Measurements from ENCODE around the gene CCDC171. TPM values are rescaled to one million over a fixed set of nuclear protein-coding genes. Genes with fewer than 3 reads are reported as not detected.

CCDC171 gene
- total and polyA plus RNA-seq, 8 donors, result 1.5 to 3.7 (median 2.7) TPM

DNA sequence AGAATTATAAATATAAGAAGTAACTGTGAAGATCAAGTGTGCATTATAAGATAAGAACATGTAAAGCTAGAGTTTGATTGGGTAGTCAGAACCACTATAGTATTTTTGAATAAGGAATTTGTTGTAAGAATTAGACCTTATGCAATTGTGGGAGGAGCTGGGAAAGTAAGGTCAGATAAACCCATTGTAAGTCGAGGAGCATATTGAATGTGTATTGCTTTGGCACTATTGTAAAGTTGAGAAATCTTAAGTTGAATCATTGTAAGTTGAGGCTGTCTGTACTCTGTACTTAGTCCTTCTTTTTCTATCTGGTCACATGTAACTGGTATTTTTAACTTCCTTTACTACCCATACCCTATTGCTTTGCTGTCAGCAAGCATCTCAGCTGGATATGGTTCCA, 158.7 kb downstream of the CCDC171 start:
- Histone ChIP-seq H3K9me3 (no peaks in the 10 kb centered on the region), H3K27ac (no peak overlapping the region), H3K36me3 (no peaks in the 10 kb centered on the region), H3K27me3 (no peaks in the 10 kb centered on the region), H3K4me1 (no peaks in the 10 kb centered on the region), H3K4me3 (no peak overlapping the region)
- peak; percentile 47 for FAIRE-seq
- WGBS, 2 donors, result 75 to 76% methylated on average over 1 of the region's 1 CpG
- intact Hi-C loops (cut with DNase I), result no loop called here
- TF ChIP-seq CTCF (IDR thresholded peaks at IDR 0.05), result no peak
- no peak for ATAC-seq
- no peak for DNase-seq

- H3K4me3 ChIP-seq, result no peak overlapping the region
- H3K27ac ChIP-seq, result no peak overlapping the region
- no peaks in the 10 kb centered on the region for H3K36me3 ChIP-seq
- FAIRE-seq (no peak), DNase-seq (no peak), ATAC-seq (no peak)
- 76 to 89% methylated on average over 2 of the region's 2 CpGs for WGBS, 2 donors
- no peaks in the 10 kb centered on the region for H3K9me3 ChIP-seq
- no peak for TF ChIP-seq CTCF (IDR thresholded peaks at IDR 0.05)
- no peaks in the 10 kb centered on the region for H3K27me3 ChIP-seq
- intact Hi-C loops (cut with DNase I), result no loop called here
- H3K4me1 ChIP-seq, result no peaks in the 10 kb centered on the region
Observed at GRCh38 chr9:15711931-15712330, 159.1 kb downstream of the CCDC171 start.

- ATAC-seq (no peak), DNase-seq (no peak), FAIRE-seq (no peak)
- H3K4me1 ChIP-seq, result no peaks in the 10 kb centered on the region
- intact Hi-C loops (cut with DNase I), result no loop called here
- TF ChIP-seq CTCF (IDR thresholded peaks at IDR 0.05), result no peak
- no peaks in the 10 kb centered on the region for H3K27me3 ChIP-seq
- H3K27ac ChIP-seq, result no peak overlapping the region
- whole genome bisulfite sequencing, 2 donors, result 75 to 86% methylated on average over 1 of the region's 1 CpG
- H3K9me3 ChIP-seq, result no peaks in the 10 kb centered on the region
- no peak overlapping the region for H3K4me3 ChIP-seq
- no peaks in the 10 kb centered on the region for H3K36me3 ChIP-seq
Observed at GRCh38 chr9:15714746-15715145, 161.9 kb downstream of the CCDC171 start.

DNA sequence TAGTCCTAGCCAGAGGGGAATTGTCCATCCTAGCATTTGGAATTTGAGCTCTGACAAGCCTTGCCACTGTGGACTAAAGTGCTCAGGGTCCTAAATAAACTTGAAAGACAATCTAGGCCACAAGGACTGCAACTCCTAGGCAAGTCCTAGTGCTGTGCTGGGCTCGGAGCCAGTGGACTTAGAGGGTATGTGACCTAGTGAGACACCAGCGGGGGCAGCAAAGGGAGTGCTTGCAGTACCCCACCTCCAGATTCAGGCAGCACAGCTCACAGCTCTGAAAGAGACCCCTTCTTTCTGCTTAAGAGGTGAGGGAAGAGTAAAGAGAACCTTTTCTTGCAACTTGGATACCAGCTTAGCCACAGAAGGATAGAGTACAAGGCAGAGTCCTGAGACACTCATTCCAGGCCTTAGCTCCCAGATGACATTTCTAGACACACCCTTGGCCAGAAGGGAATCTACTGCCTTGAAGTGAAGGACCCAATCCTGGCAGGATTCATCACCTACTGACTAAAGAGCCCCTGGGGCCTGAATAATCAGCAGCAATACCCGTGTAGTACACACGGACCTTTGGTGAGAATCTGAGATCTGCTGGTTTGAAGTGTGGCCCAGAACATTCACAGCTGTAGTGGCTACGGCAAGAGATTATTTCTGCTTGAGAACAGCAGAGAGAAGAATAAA, 164.6 kb downstream of the CCDC171 start:
- Histone ChIP-seq H3K27me3 (no peaks in the 10 kb centered on the region), H3K36me3 (no peaks in the 10 kb centered on the region), H3K27ac (no peak overlapping the region), H3K4me3 (no peak overlapping the region), H3K9me3 (no peaks in the 10 kb centered on the region), H3K4me1 (no peaks in the 10 kb centered on the region)
- DNase-seq, result no peak
- no peak for FAIRE-seq
- no peak for ATAC-seq
- WGBS, 2 donors, result 94 to 96% methylated on average over 5 of the region's 5 CpGs
- no peak for TF ChIP-seq CTCF (IDR thresholded peaks at IDR 0.05)
- intact Hi-C loops (cut with DNase I), result no loop called here

DNA sequence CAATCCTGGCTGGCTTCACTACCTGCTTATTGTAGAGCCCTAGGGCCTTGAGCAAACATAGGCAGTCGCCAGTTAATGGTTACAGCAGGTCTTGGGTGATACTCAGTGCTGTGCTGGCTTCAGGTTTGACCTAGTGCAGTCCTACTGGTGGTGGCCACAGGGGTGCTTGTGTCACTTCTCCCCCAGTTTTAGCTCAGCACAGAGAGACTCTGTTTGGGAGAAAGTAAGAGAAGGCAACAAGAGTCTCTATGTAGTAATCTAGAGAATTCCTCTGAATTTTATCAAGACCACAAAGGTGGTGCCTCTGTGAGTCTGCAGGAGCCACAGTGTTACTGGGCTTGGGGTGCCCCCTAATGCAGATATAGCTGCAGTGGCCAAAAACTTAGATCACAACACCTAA, 165.6 kb downstream of the CCDC171 start:
- FAIRE-seq (no peak), DNase-seq (no peak), ATAC-seq (no peak)
- H3K9me3 ChIP-seq, result no peaks in the 10 kb centered on the region
- H3K4me1 ChIP-seq, result no peaks in the 10 kb centered on the region
- WGBS, 2 donors, result 73 to 83% methylated on average over 1 of the region's 1 CpG
- no peaks in the 10 kb centered on the region for H3K27me3 ChIP-seq
- no peak for TF ChIP-seq CTCF (IDR thresholded peaks at IDR 0.05)
- intact Hi-C loops (cut with DNase I), result no loop called here
- H3K4me3 ChIP-seq, result no peak overlapping the region
- H3K27ac ChIP-seq, result no peak overlapping the region
- no peaks in the 10 kb centered on the region for H3K36me3 ChIP-seq
